GM18867 (cell line): ENCODE results near the gene SLC45A2.
"Not testable (repeated sequence)": the region's sequence is repeated elsewhere in the genome, so short reads cannot be mapped to it uniquely, and the experiment has no call there.

Experiments
- ATAC-seq: cut with Tn5 transposase; IDR thresholded peaks from one replicate; pipeline ENCODE4 v1.9.1; 2021; ENCODE audit warnings: mild to moderate bottlenecking, moderate library complexity; ENCODE audit not compliant: unreplicated experiment

Gene SLC45A2, protein sequence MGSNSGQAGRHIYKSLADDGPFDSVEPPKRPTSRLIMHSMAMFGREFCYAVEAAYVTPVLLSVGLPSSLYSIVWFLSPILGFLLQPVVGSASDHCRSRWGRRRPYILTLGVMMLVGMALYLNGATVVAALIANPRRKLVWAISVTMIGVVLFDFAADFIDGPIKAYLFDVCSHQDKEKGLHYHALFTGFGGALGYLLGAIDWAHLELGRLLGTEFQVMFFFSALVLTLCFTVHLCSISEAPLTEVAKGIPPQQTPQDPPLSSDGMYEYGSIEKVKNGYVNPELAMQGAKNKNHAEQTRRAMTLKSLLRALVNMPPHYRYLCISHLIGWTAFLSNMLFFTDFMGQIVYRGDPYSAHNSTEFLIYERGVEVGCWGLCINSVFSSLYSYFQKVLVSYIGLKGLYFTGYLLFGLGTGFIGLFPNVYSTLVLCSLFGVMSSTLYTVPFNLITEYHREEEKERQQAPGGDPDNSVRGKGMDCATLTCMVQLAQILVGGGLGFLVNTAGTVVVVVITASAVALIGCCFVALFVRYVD

DNA sequence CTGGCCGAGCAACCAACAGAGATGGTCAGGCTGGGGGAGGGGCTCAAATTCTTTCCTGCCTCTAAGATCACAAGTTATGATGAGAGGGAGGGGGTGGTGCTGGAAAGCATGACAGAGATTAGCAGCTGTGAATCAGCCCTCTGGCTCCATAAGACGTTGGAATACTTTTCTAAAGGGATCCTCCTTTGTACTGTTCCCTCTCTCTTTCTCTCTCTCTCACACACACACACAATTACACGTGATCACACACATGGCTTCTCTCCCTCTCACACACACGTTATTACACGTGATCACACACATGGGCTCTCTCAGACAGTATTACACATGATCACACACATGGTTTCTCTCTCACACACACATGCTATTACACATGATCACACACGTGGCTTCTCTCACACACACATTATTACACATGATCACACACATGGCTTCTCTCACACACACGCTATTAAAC lies at the start of gene SLC45A2:
TSS of gene SLC45A2 (minus strand) at position 23 of the 454 bp plus-strand sequence. CDS start 110 bp downstream, outside the sequence.
- ATAC-seq, result no peak

DNA sequence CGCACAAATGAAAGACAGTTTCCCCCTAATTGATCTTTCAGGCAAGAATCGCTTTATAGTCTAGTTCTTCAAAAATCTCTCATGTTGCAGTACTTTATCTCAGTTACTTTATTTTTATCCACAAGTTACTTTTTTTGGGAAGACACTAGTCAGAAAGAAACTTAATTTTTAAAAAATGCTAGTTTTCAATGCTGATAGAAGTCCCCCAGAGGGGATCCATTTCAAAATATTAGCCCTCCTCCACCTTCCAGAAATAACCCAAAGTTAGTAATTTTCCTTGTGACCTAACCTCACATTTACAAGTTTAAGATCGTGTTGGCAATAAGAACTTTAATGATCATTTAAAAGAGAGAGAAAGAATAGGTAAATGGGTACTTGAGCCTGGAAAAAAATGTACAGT lies 47.5 kb upstream of the SLC45A2 start:
- ATAC-seq, result no peak

DNA sequence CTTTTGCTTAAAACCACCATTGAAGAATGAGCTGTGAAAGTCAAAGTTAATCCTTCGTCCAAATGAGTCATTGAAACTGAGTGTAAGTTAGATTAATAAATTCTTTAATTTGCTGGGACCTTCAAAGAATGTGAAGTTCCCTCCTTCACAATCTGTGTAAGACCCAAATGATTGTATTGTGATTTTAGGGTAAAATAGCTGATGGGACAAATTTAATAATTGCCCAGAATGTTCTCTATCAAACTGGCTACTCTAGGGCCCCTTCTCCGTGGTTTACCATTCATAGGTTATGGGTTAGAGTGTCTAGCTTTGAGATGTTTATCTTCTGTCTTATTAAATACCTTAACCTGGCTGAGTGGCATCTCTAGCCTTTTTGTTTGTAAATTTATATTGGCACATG lies 46.6 kb upstream of the SLC45A2 start:
- ATAC-seq, result no peak

GRCh38 chr5:34030585-34030984 lies 46.1 kb upstream of the SLC45A2 start:
- ATAC-seq, result not testable (repeated sequence)

GRCh38 chr5:34030048-34030447 lies 45.6 kb upstream of the SLC45A2 start:
- ATAC-seq, result no peak

GRCh38 chr5:34028349-34028748 lies 43.9 kb upstream of the SLC45A2 start:
- ATAC-seq, result no peak

DNA sequence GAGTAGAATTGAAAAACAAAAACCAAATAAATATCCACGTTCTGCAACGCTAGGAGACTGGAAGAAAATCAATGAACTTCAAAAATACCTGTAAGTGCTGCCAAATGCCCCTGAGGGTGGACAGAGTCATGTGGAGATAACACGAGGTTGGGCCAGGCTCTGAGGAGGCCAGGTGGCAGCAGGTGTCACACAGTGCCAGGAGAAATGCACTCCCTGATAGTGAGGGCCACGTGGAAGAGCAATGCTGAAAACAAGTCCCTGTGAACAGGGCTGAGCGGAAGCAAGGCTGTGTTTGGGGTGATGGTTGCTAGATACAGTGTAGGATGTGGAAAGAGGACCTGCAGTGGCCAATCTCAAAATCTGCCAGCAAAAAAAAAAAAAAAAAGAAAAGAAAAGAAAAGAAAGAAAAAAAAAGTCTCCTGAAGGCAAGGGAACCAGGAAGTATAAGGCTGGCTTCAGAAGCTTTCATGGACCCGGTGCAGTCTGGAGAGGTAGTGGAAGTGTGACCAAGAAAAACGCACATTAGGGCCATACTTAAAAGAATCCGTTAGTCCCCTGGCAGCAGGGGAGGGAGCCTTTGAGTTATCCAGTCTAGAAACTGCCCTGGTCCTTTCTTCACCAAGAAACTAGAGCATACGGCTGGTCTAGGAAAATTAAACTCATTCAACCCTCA lies 41.7 kb upstream of the SLC45A2 start:
- ATAC-seq, result no peak

GRCh38 chr5:34022121-34022705 lies 37.7 kb upstream of the SLC45A2 start:
- peak; percentile 77 for ATAC-seq

GRCh38 chr5:34021334-34021733 lies 36.8 kb upstream of the SLC45A2 start:
- no peak for ATAC-seq

GRCh38 chr5:34020726-34021125 lies 36.2 kb upstream of the SLC45A2 start:
- ATAC-seq, result no peak

GRCh38 chr5:34017254-34017653 lies 32.8 kb upstream of the SLC45A2 start:
- ATAC-seq, result no peak

- no peak for ATAC-seq
Measured at GRCh38 chr5:34016750-34017149, 32.3 kb upstream of the SLC45A2 start.

DNA sequence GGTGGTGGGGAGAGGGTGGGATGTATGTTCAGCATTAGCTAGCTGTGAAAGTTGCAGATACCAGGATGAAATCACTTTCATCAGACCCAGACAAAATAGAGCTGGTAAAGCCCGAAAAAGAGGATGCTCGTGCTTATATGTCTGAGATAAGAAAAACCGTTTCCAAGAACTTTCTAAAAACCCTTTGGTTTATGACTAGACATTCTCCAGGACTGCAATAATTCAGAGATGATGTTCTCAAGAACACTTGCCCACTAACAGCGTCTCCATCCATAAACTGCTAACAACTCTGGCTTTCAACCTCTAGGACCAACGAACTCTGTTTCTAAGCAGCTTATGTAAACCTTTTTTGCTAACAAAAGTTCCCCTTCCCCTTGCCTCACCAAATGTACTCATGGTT lies 31.7 kb upstream of the SLC45A2 start:
- ATAC-seq, result no peak

- no peak for ATAC-seq
Measured at GRCh38 chr5:34015120-34015822, 30.8 kb upstream of the SLC45A2 start.

DNA sequence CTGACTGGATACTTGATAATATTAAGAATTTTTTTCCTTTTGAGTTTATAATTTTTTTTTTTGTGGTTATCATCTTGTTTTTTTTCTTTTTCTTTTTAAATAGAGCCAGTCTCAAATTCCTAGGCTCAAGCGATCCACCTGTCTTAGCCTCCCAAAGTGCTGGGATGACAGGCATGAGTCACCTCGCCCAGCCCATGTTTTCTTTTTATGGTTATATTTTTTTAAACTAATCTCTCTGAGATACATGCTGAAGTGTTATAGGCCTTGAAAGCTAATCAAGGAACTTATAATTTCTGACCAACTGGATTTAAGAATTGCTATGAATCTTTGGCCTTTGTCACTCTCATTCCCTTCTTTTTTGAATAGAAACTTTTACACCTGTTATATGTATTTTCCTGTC lies 30.1 kb upstream of the SLC45A2 start:
- ATAC-seq, result no peak

GRCh38 chr5:34013547-34013946 lies 29.1 kb upstream of the SLC45A2 start:
- ATAC-seq, result no peak

GRCh38 chr5:34012791-34013190 lies 28.3 kb upstream of the SLC45A2 start:
- ATAC-seq, result no peak

DNA sequence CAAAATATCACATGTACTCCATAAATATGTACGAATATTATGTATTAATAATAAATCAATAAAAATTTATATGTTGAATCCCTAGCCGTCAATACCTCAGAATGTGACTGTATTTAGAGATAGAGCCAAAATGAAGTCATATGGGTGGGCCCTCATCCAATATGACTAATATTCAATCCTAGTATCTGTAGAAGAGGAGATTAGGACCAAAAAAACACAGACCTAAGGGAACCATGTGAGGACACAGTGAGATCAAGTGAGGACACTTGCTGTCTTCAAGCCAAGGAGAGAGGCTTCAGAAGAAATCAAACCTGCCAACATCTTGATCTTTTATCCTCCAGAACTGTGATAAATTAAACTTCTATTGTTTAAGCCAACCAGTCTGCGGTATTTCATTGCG lies 27.0 kb upstream of the SLC45A2 start:
- ATAC-seq, result no peak

DNA sequence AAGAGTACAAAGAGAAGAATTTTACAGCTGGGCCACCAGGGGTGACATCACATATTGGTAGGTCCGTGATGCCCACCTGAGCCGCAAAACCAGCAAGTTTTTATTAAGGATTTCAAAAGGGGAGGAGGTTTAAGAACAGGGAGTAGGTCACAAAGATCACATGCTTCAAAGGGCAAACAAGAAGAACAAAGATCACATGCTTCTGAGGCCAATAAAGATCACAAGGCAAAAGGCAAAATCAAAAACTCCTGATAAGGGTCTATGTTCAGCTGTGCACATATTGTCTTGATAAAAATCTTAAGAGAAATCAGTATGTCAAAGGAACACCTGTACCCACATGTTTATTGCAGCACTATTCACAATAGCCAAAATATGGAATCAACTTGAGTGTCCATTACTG lies 25.7 kb upstream of the SLC45A2 start:
- not testable (repeated sequence) for ATAC-seq

GRCh38 chr5:34009610-34010009 lies 25.1 kb upstream of the SLC45A2 start:
- ATAC-seq, result no peak

- no peak for ATAC-seq
Measured at GRCh38 chr5:34008802-34009201, 24.3 kb upstream of the SLC45A2 start.
